Stimulated activated CD8-positive, alpha-beta memory T cell treated with anti-CD3 and anti-CD28 coated beads, Interleukin-12 subunit alpha, Interleukin-12 subunit beta, amount 100 ng/mL, for 4 hours (primary cell): ENCODE data around the gene REXO2.

Experiments used
- DNase-seq: peaks from one replicate; pipeline ENCODE4 v3.0.0-alpha.2; 2020; ENCODE audit warnings: low read depth

REXO2 gene

DNA sequence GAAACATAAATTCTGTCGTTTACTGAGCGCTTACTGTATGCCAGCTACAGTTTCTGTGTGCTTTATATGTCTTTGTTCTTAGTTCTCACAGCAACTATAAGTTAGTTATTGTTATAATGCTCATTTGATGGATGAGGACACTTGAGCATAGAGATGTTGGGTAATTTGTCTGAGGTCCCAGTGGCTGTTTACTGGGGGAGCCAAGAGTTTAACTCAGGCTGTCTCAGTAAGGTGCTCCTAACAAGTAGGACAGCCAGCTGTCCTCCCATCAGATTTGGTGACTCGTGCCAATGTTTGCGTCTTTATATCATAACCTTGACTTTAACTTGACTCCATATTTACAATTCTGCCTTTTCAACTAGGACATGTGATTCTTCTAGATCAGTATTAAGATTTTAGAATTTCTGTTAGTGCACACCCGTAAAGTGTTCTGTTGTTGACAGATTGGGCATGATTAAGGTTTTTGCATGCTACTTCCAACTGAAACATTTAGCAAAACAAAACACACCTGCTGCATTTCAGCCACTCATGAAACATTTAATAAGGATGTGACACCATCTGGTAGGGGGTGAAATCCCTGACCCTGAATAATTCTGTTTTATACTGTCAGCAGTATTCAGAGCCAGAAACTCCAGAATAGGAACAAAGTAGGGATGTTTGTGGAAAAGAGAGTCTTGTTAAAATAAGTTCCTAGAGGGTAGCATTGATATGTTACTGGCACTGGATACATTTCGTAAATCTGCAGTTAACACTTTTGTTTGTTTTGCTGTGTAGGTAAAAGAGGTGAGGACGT, 1.9 kb downstream of the REXO2 start:
- DNase-seq, result no peak

DNA sequence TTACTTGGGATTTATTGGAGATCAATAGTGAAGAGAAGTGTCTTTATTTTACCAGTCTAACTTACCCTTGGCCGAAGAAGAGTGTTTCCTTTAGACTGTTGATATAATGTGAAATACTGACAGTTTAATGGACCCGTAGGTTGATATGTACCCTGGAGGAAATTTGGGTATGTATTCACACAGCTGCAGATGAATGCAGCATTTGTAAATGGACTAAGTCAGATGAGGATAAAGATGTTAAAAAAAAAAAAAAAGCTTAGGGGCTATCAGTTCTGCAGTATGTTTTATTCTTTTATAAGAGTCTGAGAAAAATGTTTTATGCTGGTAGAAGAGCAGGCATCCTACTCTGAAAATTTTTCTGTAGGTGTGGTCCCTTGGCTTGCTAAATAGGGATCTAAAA, 2.7 kb downstream of the REXO2 start:
- no peak for DNase-seq

DNA sequence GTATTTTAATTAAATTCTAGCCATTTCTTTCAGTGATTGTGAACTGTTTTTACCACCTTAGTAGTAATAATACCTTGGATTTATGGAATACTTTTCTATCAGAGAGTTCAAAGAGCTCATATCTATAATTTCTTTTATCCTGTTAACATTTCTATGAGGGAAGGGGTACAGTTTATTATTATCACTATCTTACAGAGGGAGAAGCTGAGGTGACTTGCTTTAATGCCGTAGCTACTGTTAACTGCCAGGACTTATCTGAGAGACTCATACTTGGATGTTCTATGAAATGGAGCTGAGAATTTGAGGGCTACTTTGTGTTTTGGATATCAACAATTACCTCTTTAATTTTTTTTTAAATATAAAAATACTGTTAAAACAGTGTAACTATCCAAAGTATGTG, 3.3 kb downstream of the REXO2 start:
- DNase-seq, result no peak

GRCh38 chr11:114447444-114447843, 8.2 kb downstream of the REXO2 start:
- no peak for DNase-seq

DNA sequence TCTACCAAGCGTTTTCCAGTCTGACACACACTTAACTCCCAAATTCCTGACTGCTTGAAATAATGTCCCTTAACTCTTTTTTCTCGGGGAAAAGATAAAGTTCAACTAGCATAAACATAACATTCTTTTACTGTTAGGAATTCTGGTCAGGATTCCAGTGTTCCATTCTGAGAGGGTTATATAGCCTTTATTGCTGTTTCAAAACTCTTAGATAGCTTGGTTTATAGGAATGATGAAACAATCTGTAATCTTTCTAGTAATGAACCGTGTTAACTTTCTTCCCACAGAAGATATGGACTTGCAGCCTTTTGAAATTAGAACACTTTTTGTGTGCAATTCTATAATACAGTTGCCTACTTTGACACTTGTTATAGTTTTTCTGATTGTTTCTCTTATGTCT, 8.6 kb downstream of the REXO2 start:
- no peak for DNase-seq

- DNase-seq, result no peak
Measured at GRCh38 chr11:114448749-114449482, 9.6 kb downstream of the REXO2 start.

DNA sequence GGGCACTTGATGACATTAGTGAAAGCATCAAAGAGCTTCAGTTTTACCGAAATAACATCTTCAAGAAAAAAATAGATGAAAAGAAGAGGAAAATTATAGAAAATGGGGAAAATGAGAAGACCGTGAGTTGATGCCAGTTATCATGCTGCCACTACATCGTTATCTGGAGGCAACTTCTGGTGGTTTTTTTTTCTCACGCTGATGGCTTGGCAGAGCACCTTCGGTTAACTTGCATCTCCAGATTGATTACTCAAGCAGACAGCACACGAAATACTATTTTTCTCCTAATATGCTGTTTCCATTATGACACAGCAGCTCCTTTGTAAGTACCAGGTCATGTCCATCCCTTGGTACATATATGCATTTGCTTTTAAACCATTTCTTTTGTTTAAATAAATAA, 10.6 kb downstream of the REXO2 start:
- DNase-seq, result no peak

DNA sequence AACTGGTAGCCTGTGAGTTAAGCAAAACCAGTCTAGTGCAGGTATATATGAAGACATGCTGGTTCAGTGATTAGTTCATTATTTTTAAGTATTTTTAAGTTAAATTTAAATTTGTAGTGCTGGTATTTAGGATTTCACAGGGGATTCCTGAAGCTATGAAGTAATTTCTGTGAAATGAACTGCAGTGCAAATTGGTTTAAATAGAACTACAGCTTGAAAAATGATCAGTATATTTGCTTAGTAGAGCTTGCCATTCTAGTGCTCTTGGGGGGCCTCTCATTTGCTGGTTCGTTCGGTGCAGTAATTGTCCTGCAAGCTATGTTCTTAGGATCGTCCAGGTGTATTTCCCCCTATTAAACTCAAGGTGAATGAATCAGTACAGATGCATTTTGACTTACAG, 13.1 kb downstream of the REXO2 start:
- no peak for DNase-seq

- DNase-seq, result no peak
Measured at GRCh38 chr11:114463999-114464398, 24.7 kb downstream of the REXO2 start.

DNA sequence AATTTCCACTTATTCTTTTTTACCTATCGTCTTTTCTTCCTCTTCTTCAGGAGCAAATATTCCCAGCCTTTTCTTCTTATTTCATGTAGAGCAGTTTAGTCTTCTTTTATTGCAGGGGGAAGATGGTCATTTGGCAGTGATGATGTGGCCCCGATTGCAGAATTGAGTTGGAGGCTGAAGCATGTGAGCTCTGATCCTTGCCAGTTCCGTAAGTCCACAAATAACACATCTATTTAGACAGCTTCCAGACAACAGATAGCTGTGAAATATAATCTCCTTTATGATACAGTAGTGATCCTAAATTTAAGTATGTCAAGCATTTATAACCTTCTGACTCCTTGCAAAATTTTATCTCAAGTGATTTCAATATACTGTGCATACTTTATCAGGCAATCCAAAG, 27.5 kb downstream of the REXO2 start:
- no peak for DNase-seq

DNA sequence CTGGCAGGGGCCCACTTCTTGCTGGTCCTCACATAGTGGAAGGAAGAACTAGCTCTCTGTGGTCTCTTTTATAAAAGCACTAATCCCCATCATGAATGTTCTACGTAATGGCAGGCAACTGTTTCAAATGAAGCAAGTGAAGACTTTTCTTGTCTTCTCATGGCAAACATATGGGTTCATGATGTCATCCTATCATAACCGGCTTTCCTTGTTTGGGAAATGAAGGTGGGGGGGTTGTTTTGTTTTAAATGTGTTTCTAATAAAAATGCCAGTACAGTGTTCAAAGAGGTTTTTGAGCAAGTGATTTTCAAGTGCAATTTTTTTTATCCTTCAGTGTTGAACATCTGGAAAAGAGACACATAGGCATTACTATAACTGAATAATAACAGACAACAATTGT, 33.4 kb downstream of the REXO2 start:
- DNase-seq, result no peak

GRCh38 chr11:114478001-114478410, 38.7 kb downstream of the REXO2 start:
- no peak for DNase-seq

- DNase-seq, result no peak
Measured at GRCh38 chr11:114478768-114479167, 39.5 kb downstream of the REXO2 start.

DNA sequence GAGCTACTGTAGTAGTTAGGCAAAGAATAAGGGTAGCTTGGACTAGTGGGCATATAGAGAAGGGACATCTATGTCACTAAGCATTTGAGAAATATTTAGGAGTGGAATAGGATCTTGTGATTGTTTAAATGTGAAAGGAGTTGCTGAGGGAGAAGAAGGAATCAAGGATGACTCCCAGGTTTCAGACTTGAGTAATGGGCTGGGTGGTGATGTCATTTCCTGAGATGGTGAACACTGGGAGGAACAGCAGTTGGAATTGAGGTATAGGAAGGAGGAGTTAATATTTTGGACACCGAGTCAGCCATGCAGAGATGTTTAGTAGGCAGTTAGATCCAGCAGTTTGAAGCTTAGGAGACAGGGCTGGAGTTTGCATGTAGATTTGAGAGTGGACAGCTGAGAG, 40.1 kb downstream of the REXO2 start:
- no peak for DNase-seq

GRCh38 chr11:114482114-114482513, 42.8 kb downstream of the REXO2 start:
- DNase-seq, result no peak

DNA sequence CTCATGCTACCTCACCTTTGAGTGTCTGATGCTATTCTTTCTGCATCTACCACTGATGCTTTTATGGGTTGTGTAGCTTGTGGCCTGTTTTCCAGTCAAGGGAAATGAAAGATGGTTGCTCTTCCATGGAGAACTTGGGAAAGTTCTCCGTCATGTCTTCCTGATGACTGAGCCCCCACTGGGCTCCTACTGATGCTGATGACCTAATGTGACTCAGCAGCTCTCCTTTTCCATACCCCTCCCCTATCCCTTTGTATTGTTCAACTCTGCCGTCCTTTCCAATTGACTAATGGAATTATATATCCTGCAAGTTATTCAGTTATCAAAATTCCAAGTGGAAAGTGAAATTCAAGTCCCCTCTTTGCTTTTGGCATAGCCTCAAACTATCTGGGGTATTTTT, 44.7 kb downstream of the REXO2 start:
- no peak for DNase-seq

DNA sequence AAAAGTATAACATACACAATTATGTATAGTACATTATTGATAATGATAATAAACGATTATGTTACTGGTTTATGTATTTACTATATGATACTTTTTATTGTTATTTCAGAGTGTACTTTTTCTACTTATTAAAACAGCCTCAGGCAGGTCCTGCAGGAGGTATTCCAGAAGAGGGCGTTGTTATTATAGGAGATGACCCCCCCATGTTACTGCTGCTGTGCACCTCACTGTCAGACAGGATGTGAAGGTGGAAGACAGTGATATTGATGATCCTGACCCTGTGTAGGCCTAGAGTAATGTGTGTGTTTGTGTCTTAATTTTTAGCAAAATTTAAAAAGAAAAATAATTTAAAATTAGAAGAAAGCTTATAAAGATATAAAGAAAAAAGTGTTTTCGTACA, 57.6 kb downstream of the REXO2 start:
- DNase-seq, result no peak

DNA sequence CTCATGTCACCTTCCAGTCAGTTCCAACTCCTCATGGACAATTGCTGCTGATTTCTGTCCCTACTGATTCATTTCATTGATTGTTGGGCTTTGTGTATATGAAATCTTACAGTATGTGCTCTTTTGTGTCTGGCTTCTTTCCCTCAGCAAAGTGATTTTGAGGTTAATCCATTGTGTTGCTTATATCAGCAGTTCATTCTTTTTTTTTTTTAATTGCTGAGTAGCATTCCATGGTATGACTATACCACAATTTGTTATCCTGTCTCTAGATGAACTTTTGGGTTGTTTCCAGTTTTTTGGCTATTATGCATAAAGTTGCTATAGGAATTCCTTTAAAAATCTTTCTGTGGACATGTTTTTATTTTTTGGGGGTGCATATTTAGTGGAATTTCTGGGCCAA, 60.5 kb downstream of the REXO2 start:
- no peak for DNase-seq
